ENCODE results near the gene DDAH2.

DNA sequence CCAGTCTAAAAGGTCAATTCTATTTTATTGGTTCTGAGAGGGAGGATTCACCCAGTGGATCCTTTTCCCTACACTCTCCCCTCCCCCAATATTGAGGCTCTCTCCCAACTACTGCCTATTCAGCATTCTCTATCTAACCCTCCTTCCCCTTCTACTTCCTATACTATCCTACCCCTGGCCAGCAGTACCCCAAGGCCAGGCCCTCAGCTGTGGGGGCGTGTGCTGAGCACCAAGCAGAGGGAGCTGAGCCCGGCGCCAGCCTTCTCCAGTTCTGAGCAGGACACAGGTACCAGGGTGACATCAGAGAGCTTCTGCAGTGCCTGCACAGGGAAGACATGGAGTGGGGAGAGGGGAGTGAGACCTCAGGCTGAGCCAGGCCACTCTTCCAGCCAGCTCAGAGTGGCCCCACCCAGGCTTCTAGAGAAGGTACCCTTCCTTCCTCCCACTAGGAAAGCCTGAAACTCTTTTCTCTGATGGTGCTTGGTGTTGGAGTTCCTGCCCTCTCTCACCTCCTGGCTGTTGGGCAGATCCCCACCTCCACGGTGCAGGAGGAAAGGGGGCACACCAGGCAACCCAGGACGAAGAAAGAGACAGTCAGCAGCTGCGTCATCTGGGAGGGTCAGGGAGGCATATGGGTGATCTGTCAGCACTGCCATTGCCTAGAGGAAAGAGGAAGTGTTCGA is 1.9 kb downstream of the DDAH2 start:
- TF ChIP-seq, protein P1, sequence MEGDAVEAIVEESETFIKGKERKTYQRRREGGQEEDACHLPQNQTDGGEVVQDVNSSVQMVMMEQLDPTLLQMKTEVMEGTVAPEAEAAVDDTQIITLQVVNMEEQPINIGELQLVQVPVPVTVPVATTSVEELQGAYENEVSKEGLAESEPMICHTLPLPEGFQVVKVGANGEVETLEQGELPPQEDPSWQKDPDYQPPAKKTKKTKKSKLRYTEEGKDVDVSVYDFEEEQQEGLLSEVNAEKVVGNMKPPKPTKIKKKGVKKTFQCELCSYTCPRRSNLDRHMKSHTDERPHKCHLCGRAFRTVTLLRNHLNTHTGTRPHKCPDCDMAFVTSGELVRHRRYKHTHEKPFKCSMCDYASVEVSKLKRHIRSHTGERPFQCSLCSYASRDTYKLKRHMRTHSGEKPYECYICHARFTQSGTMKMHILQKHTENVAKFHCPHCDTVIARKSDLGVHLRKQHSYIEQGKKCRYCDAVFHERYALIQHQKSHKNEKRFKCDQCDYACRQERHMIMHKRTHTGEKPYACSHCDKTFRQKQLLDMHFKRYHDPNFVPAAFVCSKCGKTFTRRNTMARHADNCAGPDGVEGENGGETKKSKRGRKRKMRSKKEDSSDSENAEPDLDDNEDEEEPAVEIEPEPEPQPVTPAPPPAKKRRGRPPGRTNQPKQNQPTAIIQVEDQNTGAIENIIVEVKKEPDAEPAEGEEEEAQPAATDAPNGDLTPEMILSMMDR (IDR thresholded peaks at IDR 0.05 in 4 of 5, conservative IDR thresholded peaks at IDR 0.05 in 1 of 5) = no peak
- TF ChIP-seq POLR2A (IDR thresholded peaks at IDR 0.05) = no peak
